Right renal pelvis (tissue), 4 donors: Measurements from ENCODE around the gene ITGA6. TPM values are rescaled to one million over a fixed set of nuclear protein-coding genes. Genes with fewer than 3 reads are reported as not detected.

Source experiments
- DNase-seq, 4 donors: peaks; one replicate each; pipeline ENCODE4 v3.0.0-alpha.2; 2013; ENCODE audit warnings: low read depth in 4 of 4, low spot score in 3 of 4, missing footprints in 1 of 4
- polyA plus RNA-seq, 4 donors: library from polyadenylated mRNA; unstranded; fragments of 120-200 nt; gene quantifications; one replicate each; pipeline ENCODE4 v1.2.1, GENCODE V29; 2013; ENCODE audit not compliant: insufficient read length in 4 of 4

The ITGA6 gene
- polyA plus RNA-seq, 4 donors = 99.2 to 125 (median 114) TPM

DNA sequence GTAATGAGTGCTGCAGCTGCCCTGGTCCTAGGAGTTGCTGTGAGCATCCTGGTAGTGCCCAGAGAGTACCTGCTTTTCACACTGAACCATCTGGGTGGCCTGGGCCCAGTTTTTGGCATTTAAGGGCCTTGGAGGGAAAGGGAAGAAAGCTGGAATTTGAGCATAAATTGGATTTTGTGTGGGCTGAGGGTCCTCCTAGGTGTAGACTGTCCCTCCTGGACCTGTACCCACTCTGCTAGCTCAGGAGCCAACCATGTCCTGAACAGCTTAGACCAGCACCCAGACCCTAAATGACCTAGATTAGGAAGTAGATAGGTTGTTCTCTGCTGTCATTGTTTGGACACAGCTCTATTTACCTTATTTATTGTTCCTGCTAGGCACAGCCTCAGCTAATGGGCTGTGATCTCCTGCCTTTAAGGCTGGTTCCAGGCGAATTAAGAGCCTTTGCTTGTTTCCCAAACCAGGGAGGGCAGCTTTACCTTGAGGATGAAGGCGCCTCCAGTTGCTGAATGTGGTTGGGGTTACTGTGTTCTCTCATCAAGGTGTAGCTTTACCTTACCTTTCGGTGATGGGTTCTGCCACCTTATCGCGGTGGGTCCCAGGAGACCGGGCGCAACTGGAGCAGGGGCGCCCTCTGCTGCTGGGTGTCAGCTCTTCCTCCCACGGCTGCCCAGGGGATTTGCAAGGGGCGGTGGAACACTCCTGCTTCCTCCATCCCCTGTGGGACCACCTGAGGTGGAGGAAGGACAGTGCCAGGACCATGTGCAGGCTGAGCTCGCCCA, 34.4 kb downstream of the ITGA6 start:
- peak in 1 of 4 donors; percentile 31 for DNase-seq

DNA sequence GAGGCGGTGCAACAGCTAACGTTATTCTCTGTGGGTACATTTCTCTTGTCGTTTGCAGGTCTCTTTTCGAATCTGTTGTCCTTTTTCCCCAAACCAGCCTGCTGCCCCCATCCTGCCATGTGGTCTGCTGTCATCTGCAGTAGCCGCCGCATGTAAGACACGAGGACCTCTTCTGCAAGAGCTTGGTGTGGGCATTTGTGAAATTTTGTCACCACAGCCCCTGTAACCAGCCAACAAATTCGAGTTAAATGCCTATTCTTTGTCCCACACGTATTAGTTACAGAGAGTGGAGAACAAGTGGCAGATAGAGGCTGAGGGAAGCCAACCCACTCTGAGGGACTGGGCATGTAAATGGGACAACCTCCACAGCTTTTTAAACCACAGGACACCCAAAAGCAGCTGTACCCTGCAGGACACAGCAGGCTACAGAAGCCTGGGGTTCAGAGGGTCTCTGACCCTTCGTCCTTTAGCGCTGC, 35.0 kb downstream of the ITGA6 start:
- DNase-seq = no peak

DNA sequence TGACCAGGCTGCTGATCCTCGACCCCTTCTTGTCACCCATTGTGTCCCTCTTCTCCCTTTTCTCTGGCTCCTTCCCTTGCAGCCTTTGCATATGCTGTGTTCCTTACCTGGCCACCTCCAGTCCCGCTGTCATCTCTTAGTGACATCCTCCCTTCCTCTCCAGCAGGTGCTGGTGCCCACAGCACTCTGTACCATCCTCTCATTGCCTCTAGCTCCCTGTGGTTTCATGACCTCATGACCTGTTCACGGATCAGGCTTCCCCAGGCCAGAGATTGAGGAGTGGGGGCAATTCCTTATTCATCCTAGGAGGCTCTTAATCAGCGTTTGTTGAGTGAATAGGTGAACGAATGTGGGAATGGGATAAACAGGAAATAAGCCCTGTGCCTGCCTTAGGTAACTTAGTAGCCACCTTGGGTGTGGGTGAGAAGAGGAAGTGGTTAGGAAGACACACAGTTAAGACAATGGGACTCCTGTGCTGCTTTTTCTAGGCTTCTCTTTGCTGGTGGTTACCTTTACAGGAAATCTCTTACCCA, 35.5 kb downstream of the ITGA6 start:
- DNase-seq = no peak

DNA sequence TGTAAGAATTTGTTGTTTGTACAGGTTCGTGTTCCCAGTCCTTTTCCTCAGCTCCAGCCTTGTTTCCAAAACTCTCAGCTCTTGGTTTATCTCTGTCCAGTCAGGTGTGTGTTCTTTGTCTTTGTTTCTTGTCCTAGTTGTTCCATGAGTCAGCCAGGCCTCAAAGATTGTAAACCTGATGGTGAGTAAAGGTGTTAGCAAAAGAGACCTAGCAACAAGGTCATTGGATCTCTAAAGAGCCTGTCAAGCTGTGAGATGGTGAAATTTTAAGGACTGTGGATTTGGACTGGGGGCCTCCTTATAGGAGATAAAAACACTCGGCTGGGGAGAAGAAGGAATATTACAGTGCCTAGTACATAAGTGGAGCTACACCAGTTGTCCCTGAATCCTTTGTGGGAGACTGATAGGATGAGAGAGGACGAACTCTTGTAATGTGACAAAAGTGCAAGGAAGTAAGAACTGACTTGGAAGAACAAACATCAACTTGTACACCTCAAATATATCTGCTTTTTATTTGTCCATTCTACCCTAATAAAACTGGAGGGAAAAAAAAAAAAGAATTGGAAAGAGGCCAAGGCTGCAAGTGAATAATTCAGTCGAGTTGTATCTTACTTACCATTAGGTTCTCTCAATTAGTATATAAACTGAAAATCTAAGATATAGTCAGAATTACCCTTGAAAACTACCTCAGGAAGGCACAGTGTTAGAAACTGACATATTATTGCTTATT, 37.2 kb downstream of the ITGA6 start:
- DNase-seq = no peak

DNA sequence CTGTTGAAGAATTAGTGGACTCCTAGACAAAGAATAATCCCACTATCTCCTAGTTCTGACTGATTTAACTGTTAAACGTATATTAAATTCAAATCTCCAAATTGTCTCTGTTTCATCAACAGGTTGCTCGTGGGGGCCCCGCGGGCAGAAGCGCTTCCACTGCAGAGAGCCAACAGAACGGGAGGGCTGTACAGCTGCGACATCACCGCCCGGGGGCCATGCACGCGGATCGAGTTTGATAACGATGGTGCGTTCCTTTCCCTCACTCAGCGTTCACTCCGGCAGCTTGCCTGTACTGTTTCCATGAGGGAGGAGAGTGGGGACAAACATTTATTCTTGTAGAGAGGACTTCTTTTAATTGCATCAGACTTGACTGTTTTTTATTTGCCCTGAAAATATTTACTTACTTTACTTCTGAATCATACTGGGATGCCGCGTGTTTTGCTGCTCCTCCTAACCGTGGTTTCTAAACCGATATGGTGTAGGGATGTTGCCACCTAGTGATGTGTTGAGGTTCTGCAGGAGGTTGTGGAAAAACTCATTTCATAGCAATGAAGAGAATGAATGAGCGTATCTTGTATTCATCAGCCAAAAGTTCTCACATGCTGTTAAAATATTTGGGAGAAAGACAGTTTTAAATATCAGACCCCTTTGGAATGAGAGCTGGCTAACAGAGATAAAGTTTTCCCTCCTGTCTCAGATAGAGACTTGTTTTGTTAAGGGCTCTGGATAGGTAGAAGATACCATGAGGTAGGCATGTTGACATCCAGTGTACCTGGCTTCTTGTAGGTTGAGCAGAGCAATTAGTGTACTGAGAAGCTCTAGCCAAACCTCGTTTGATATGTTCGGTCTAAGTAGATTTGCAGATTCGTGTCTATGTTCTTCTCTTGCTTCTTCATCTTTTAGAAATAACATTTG, 38.3 kb downstream of the ITGA6 start:
- DNase-seq = peak; percentile 57 to 63 (median 60)

DNA sequence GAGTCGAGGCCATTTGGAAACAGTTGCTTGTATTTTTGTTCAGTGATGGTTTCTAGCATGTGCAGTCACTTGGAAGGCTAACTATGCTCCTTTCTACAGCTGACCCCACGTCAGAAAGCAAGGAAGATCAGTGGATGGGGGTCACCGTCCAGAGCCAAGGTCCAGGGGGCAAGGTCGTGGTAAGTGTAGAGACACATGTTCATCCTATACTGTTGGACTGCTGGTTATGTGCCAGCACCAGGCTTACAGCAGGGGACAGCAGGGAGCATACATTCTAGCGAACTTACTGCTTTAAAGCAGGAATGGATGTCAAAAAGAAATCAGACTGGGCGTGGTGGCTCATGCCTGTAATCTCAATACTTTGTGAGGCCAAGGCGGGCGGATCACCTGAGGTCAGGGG, 40.0 kb downstream of the ITGA6 start:
- DNase-seq = no peak

DNA sequence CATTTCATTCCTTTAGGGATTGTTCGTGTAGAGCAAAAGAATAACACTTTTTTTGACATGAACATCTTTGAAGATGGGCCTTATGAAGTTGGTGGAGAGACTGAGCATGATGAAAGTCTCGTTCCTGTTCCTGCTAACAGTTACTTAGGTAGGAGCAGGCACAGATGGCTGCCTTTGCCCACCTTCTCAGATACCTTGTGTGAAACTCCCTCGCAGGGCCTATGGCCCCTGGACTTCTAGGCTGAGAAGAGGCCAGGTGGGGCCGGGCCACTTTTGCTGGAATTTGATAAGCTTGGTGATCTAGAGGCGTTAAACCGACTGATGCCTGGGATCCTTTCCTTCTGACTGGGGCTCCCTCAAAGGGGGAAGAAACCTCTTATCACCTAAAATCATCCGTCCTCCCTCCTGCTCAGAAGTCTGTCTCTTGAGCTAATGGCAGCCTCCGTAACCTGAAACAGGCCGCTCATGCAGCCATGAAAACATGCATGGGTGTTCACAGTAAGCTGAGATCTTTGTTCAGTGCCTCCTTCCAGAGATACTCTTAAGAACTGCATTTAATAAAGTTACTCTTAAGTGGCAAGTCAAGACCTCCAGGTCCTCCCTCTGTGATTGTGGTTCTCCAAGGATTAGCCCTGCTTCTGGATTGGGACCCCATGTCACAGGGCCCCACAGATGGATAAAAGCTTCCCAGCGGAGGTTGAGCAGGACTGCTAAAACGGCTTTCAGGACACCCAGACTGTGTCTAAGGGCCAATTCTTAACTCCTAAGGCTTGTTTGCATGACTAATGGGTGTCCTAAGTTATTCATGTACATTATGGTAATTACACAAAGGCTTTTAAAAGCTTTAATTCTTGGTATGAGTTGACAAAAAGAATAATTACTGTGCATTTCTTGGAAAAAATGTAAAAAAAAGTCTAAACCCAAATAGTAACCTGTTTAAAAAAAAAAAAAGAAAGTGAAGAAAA, 43.9 kb downstream of the ITGA6 start:
- DNase-seq = no peak

DNA sequence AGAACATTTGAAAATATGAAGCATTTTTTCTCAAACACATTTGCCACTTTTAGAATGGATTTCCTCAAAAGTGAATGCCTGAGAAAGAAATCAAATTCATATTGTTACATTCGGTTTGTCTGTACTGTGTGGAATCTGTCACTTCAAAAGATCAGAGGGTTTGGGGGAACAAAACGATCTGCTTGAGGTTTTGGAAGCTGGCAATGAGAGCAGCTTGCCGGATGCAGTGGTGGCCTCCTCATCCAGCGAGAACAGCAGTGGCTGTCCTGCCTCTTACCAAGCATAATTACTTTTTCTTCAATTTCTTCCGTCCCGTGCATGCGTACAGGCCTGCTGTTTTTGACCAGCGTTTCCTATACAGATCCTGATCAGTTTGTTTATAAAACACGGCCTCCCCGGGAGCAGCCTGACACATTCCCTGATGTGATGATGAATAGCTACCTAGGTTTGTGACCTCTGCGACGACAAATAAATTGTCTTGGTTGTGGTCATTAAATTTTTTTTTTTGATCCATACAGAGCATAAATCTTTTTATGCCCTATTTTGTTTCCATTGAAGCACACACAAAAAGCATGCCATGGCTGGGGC, 45.2 kb downstream of the ITGA6 start:
- no peak for DNase-seq

DNA sequence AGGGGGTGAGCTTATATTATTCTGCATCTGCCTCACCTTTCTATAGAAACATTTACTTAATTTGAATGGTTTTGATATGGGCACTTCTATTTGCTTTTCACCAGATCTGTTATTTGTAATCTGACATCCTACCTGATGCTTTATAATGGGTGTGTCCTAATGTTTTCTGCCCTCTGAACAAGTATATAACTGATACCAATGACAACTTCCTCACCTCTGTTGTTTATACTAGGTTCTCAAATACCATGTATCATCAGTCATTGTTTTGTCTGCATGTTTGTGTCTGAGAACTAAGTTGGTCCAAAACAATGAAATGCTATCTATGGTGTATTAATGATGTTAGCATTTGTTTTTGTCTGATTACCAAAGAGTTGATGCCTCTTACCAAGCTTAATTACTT, 45.8 kb downstream of the ITGA6 start:
- DNase-seq = no peak

DNA sequence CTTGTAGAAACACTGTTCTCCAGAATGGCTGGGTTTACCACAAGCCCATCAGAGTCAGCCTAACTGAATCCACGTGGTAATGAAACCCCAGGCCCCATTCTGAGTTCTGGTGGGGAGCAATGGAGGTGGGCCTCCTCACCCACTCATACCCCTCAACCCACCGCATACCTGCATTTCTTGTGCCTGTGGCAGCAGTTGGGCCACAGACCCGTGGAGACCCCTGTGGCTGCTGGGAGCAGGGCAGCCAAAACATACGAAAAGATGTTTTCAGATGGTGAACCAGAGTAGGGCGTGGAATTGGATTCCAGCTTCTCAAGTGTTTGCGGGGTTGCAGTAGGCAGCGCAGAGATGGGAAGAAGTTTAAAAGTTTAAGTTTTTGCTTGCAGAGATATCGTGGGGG, 51.0 kb downstream of the ITGA6 start:
- no peak for DNase-seq

DNA sequence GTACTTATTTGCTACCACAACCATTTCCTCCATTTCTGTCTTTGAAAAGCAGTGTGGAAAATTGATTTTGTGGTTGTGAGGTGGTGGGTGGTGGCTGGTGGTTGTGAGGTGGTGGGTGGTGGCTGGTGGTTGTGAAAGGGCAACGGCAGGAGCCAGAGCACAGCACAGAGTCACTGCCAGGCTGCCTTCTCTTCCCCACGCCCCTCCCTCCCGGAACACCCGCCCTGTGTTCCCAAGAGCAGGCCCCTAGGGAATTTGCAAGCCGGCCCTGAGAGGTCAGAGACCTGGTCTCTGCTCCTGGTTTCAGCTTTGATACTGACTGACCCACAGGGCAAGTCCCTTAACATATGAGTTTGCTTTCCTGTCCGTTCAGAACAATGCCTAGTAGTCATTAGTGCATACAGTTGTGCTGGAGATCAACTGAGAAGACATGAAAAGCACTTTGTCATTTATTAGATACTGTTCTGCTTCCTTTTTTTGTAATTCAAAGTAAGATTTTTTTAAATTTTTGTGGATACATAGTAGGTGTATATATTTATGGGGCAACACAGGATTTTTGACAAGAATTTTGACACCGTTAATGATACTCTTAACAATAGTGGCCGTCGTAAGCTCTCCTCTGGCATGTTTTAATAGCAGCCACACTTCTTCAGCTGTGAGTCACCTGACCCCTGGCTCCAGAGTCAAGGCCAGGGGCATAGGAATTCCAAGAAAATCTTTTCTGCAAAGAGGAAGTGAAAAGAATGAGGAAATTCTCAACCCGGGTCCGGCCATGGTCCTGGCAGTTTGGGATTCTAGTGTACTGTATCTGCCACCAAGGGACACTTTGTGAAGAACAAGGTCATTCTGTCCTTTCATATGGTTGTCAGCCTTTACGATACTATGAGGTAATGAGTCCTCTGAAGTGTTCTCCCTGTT, 53.2 kb downstream of the ITGA6 start:
- DNase-seq = no peak

DNA sequence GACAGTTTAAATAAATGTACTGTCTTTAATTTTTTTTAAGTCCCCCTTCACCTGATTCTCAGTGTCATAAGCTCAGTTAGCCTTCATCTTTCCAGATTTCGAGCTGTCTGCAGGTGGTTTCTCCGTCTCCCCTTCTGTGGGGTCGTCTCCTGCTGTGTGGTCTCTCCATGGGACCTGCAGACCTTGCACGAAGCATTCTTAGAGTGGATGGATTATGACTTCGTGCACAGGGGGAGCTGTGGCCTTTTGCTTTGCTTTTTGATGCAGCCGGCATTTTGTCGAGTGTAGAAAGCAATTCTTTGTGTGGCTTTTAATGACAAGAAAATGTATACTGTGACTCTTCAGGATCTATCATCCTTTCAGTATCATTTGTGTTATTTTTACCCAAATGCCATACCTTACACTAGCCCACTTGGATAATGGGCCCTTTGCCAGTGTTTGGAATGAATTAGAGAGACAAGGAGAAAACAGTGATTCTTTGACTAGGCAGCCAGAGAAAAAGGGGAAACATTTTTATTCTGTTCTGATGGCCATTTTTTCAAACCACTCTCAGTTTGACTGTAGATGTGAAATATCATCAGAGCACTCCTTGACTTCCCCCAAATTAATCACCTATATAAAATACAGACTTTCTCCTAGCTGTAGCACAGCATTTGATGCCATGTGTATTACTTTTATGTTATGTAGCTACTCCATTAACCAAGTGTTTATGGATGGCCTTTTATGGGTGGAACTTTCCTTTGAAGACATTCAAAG, 54.3 kb downstream of the ITGA6 start:
- no peak for DNase-seq

DNA sequence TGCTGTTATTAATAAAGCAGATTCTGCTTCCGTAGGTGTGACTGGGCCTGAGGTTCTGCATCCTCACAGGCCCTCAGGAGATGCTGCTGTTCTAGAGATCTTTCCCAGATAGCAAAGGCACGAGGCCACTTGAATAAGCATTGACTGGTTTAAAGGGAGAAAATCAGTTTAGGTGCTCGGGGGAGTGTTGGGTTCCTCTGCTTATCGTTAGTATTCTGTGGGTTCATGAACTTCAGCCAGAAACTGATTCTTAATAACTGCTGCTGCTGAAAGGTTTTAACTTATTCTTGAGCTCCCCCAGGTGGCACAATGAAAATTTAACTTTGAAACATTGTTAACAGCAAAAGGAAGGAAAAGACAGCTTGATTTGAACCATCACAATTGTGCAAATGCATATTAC, 56.9 kb downstream of the ITGA6 start:
- no peak for DNase-seq

DNA sequence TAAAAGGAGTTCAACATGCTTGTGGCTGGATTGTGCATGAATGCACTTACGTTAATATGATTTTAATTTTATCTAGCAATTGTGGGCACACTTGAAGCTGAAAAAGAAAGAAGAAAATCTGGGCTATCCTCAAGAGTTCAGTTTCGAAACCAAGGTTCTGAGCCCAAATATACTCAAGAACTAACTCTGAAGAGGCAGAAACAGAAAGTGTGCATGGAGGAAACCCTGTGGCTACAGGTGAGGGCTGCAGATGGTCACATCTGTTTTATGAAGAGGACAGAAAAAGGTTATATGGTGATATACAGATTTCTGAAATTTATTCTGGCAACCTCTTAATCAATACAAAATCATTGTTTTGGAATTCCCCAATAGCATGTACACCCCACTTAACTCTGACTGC, 57.3 kb downstream of the ITGA6 start:
- DNase-seq = no peak

DNA sequence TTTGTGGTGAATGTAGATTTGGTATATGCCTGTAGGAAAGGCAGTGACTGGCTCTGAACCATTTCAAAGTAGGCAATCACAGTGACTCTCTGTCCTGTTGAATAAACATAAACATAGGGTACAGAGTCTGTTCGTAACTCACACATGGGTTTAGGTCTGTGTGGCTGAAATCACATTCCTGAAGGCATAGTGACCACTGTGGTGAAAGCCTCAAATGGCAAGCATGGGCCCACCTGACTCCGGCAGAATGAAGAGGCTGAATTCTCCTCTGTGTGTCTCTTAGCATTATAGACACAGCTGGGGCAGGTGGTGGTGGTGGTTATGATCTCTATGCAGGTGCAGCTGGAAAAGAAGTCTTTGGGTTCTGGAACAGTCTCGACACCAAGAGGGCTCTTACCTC, 61.2 kb downstream of the ITGA6 start:
- DNase-seq = no peak

DNA sequence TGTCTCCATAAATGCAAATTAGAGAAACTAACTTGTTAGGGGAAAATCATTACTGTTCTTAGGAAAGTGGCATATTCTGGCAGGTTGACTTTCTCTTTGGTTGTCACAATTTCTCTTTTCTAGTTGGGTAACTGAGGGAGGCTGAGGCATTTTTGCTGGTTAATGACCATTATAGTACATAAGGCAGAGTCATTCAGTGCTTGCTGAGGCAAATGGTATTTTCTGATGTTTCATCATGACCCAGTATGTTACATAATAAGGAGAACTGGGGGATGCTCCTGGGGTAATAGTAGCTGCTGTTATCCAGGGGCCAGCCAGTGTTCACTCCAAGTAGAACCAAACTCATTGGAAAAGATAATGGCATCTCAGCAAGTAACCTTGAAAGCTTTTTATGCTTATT, 62.3 kb downstream of the ITGA6 start:
- no peak for DNase-seq

DNA sequence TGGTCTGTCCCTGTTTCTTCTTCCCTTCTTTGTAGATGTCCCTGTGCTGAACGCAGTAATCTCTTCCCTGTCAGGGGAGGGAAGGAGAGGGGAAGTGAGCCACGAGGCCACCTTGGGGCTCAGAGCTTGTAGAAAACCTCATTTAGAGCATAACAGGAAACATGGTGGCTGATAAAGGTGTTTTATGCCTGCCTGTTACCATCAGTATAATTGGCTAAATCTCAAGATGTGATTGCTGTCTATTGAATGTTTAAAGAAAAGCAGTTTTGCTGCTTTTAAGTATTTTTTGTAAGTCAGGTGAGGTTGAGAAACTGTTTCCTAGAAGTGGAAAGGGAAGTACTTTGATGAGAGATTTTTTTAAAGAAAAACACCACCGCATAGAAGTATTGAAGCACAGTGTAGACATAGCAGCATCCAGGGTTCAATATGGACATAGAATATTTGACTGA, 68.8 kb downstream of the ITGA6 start:
- DNase-seq = no peak
